Muscle of leg (tissue), 11 donors: ENCODE measurements around the gene ANKFN1. TPM values are rescaled to one million over a fixed set of nuclear protein-coding genes. Genes with fewer than 3 reads are reported as not detected.

Source experiments
- DNase-seq: peaks from one replicate; pipeline ENCODE4 v3.0.0; 2013
- H3K27ac ChIP-seq: one replicate; pipeline ENCODE4 v1.5.1; 2013; ENCODE audit warnings: mild to moderate bottlenecking, low read length, control low read depth
- H3K27me3 ChIP-seq: one replicate; pipeline ENCODE4 v1.6.1; 2013; ENCODE audit warnings: low read length; ENCODE audit not compliant: control insufficient read depth, insufficient read depth
- H3K36me3 ChIP-seq: one replicate; pipeline ENCODE4 v1.6.1; 2013; ENCODE audit warnings: low read length; ENCODE audit not compliant: control insufficient read depth, insufficient read depth
- H3K4me1 ChIP-seq: one replicate; pipeline ENCODE4 v1.6.1; 2013; ENCODE audit warnings: low read length; ENCODE audit not compliant: control insufficient read depth, insufficient read depth
- H3K4me3 ChIP-seq: one replicate; pipeline ENCODE4 v1.5.1; 2013; ENCODE audit warnings: low read length, control low read depth
- H3K9me3 ChIP-seq: replicated peaks from 2 replicates; pipeline ENCODE4 v1.6.1; 2013; ENCODE audit warnings: low read depth, low read length; ENCODE audit not compliant: control insufficient read depth
- WGBS: methylation state at CpG from one replicate; pipeline ENCODE4 v1.1.5; 2013; ENCODE audit warnings: missing lambda C conversion rate; ENCODE audit not compliant: insufficient coverage; 5-methylcytosine and 5-hydroxymethylcytosine counted together
- polyA plus RNA-seq, 8 donors: library from polyadenylated mRNA; unstranded; fragments of 120-200 nt; gene quantifications; one replicate each; pipeline versions ENCODE4 v1.2.1 to v1.2.3, GENCODE V29; 2013; ENCODE audit warnings: inconsistent platforms in 1 of 8, low replicate concordance in 1 of 8; ENCODE audit not compliant: insufficient read length in 8 of 8, insufficient read depth in 1 of 8
- total RNA-seq: library from RNA; stranded (reverse); fragments of 120-200 nt; gene quantifications from one replicate; pipeline ENCODE4 v1.2.4, GENCODE V29; 2013

ANKFN1 gene
- total and polyA plus RNA-seq, 9 donors: 0.10 to 0.91 (median 0.39) TPM

- H3K27me3 ChIP-seq: no peaks in the 10 kb centered on the region
- DNase-seq: no peak
- H3K27ac ChIP-seq: no peak overlapping the region
- 71% methylated on average over 3 of the region's 9 CpGs for WGBS
- H3K4me1 ChIP-seq: no peaks in the 10 kb centered on the region
- H3K9me3 ChIP-seq: no peaks in the 10 kb centered on the region
- H3K36me3 ChIP-seq: no peaks in the 10 kb centered on the region
- no peak overlapping the region for H3K4me3 ChIP-seq
Measured at GRCh38 chr17:56121191-56122051, 31.9 kb upstream of the ANKFN1 start.

GRCh38 chr17:56125830-56126819 lies 27.1 kb upstream of the ANKFN1 start:
- Histone ChIP-seq H3K4me1 (no peaks in the 10 kb centered on the region), H3K4me3 (no peak overlapping the region), H3K27ac (no peak overlapping the region), H3K27me3 (no peaks in the 10 kb centered on the region), H3K9me3 (no peaks in the 10 kb centered on the region), H3K36me3 (no peaks in the 10 kb centered on the region)
- WGBS: 44% methylated on average over 7 of the region's 14 CpGs
- peak; percentile 38 for DNase-seq

- Histone ChIP-seq H3K27me3 (no peaks in the 10 kb centered on the region), H3K4me3 (no peak overlapping the region), H3K36me3 (no peaks in the 10 kb centered on the region), H3K9me3 (no peaks in the 10 kb centered on the region), H3K4me1 (no peaks in the 10 kb centered on the region), H3K27ac (no peak overlapping the region)
- 49% methylated on average over 2 of the region's 9 CpGs for WGBS
- no peak for DNase-seq
Measured at GRCh38 chr17:56130026-56130425, 23.2 kb upstream of the ANKFN1 start.

- WGBS: no CpG with 5 or more reads among the region's 1 CpG
- no peaks in the 10 kb centered on the region for H3K36me3 ChIP-seq
- H3K27ac ChIP-seq: no peak overlapping the region
- H3K9me3 ChIP-seq: no peaks in the 10 kb centered on the region
- H3K4me1 ChIP-seq: no peaks in the 10 kb centered on the region
- no peaks in the 10 kb centered on the region for H3K27me3 ChIP-seq
- no peak for DNase-seq
- no peak overlapping the region for H3K4me3 ChIP-seq
Measured at GRCh38 chr17:56130631-56131030, 22.6 kb upstream of the ANKFN1 start.

- Histone ChIP-seq H3K27ac (no peak overlapping the region), H3K4me1 (peaks cover 2% of the 10 kb centered on the region), H3K4me3 (no peak overlapping the region), H3K36me3 (no peaks in the 10 kb centered on the region), H3K27me3 (no peaks in the 10 kb centered on the region), H3K9me3 (no peaks in the 10 kb centered on the region)
- DNase-seq: no peak
- no CpG with 5 or more reads among the region's 3 CpGs for WGBS
Measured at GRCh38 chr17:56131431-56131830, 21.8 kb upstream of the ANKFN1 start.

GRCh38 chr17:56136301-56136700 lies 17.0 kb upstream of the ANKFN1 start:
- H3K36me3 ChIP-seq: no peaks in the 10 kb centered on the region
- 17% methylated on average over 1 of the region's 1 CpG for WGBS
- H3K4me3 ChIP-seq: no peak overlapping the region
- peak; percentile 80 for DNase-seq
- H3K27me3 ChIP-seq: no peaks in the 10 kb centered on the region
- H3K9me3 ChIP-seq: no peaks in the 10 kb centered on the region
- no peak overlapping the region for H3K27ac ChIP-seq
- H3K4me1 ChIP-seq: peaks cover 2% of the 10 kb centered on the region

GRCh38 chr17:56141046-56141839 lies 12.0 kb upstream of the ANKFN1 start:
- WGBS: 73% methylated on average over 2 of the region's 7 CpGs
- H3K4me3 ChIP-seq: no peak overlapping the region
- H3K9me3 ChIP-seq: no peaks in the 10 kb centered on the region
- peak; percentile 11 for DNase-seq
- H3K27ac ChIP-seq: no peak overlapping the region
- no peaks in the 10 kb centered on the region for H3K4me1 ChIP-seq
- no peaks in the 10 kb centered on the region for H3K36me3 ChIP-seq
- no peaks in the 10 kb centered on the region for H3K27me3 ChIP-seq

GRCh38 chr17:56142325-56142724 lies 10.9 kb upstream of the ANKFN1 start:
- H3K9me3 ChIP-seq: no peaks in the 10 kb centered on the region
- no peaks in the 10 kb centered on the region for H3K4me1 ChIP-seq
- DNase-seq: no peak
- H3K27me3 ChIP-seq: no peaks in the 10 kb centered on the region
- H3K4me3 ChIP-seq: no peak overlapping the region
- H3K27ac ChIP-seq: no peak overlapping the region
- no CpG with 5 or more reads among the region's 1 CpG for WGBS
- no peaks in the 10 kb centered on the region for H3K36me3 ChIP-seq

- Histone ChIP-seq H3K9me3 (no peaks in the 10 kb centered on the region), H3K27me3 (no peaks in the 10 kb centered on the region), H3K4me1 (no peaks in the 10 kb centered on the region), H3K4me3 (no peak overlapping the region), H3K36me3 (no peaks in the 10 kb centered on the region), H3K27ac (no peak overlapping the region)
- no peak for DNase-seq
- 86% methylated on average over 1 of the region's 4 CpGs for WGBS
Measured at GRCh38 chr17:56142781-56143180, 10.5 kb upstream of the ANKFN1 start.
